ENCODE measurements around the gene ST7L. TPM values are rescaled to one million over a fixed set of nuclear protein-coding genes. Genes with fewer than 3 reads are reported as not detected.

Gene ST7L
- total RNA-seq, 4 donors from 2014 or later, result 18.2 to 34.1 (median 19.9) TPM

GRCh38 chr1:112507336-112507735, 111.6 kb downstream of the ST7L start:
- Histone ChIP-seq H3K4me1 (peaks cover 0 to 25% (median 3%) of the 10 kb centered on the region in 3 donors), H3K9me3 (no peaks in the 10 kb centered on the region), H3K36me3 (no peaks in the 10 kb centered on the region), H3K27ac (no peak overlapping the region), H3K4me3 (no peak overlapping the region), H3K27me3 (peaks cover 65% of the 10 kb centered on the region)
- WGBS, 2 donors (ENCODE audit: low coverage in 1 of 2), result 47 to 74% methylated on average over 3 to 6 of the region's 9 CpGs
- no peak for TF ChIP-seq POLR2AphosphoS5 (IDR thresholded peaks at IDR 0.05)
- no peak for TF ChIP-seq POLR2A (IDR thresholded peaks at IDR 0.05)
- TF ChIP-seq CTCF (IDR thresholded peaks at IDR 0.05), result no peak
- TF ChIP-seq EP300 (IDR thresholded peaks at IDR 0.05), result no peak
- ATAC-seq, result no peak

- Histone ChIP-seq H3K4me1 (peaks cover 0 to 31% (median 4%) of the 10 kb centered on the region in 3 donors), H3K9me3 (no peaks in the 10 kb centered on the region), H3K27me3 (peaks cover 65% of the 10 kb centered on the region), H3K36me3 (no peaks in the 10 kb centered on the region), H3K27ac (no peak overlapping the region), H3K4me3 (no peak overlapping the region)
- TF ChIP-seq EP300 (IDR thresholded peaks at IDR 0.05) (no peak), CTCF (IDR thresholded peaks at IDR 0.05) (no peak), POLR2AphosphoS5 (IDR thresholded peaks at IDR 0.05) (no peak), POLR2A (IDR thresholded peaks at IDR 0.05) (no peak)
- ATAC-seq, result no peak
- WGBS, 2 donors (ENCODE audit: low coverage in 1 of 2), result 84 to 92% methylated on average over 4 to 8 of the region's 8 CpGs
Measured at GRCh38 chr1:112506731-112507130, 112.2 kb downstream of the ST7L start.

- Histone ChIP-seq H3K4me1 (peaks cover 0 to 36% (median 6%) of the 10 kb centered on the region in 3 donors), H3K27me3 (peaks cover 65% of the 10 kb centered on the region), H3K4me3 (no peak overlapping the region), H3K9me3 (no peaks in the 10 kb centered on the region), H3K36me3 (no peaks in the 10 kb centered on the region), H3K27ac (no peak overlapping the region)
- no peak for ATAC-seq
- no peak for TF ChIP-seq EP300 (IDR thresholded peaks at IDR 0.05)
- no peak for TF ChIP-seq CTCF (IDR thresholded peaks at IDR 0.05)
- no peak for TF ChIP-seq POLR2AphosphoS5 (IDR thresholded peaks at IDR 0.05)
- no peak for TF ChIP-seq POLR2A (IDR thresholded peaks at IDR 0.05)
- 80% methylated on average over 1 of the region's 2 CpGs; no CpG with 5 or more reads in 1 of the 2 donors for WGBS, 2 donors (ENCODE audit: low coverage in 1 of 2)
Measured at GRCh38 chr1:112506306-112506705, 112.6 kb downstream of the ST7L start.

DNA sequence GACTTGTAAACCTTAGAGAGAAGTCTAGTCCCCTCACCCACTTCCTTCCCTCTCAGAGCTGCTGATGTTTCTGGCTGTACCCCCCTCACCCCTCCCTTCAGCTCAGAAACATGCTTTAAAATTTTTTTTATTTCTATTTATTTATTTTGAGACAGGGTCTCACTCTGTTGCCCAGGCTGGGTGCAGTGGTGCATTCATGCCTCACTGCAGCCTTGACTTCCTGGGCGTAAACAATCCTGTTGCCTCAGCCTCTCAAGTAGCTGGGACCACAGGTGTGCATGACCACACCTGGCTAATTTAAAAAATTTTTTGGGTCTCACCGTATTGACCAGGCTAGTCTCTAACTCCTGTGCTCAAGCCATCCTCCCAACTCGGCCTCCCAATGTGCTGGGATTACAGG, 113.1 kb downstream of the ST7L start:
- ATAC-seq, result no peak
- H3K9me3 ChIP-seq, result no peaks in the 10 kb centered on the region
- peaks cover 0 to 38% (median 6%) of the 10 kb centered on the region in 3 donors for H3K4me1 ChIP-seq
- no peaks in the 10 kb centered on the region for H3K36me3 ChIP-seq
- H3K27me3 ChIP-seq, result peaks cover 65% of the 10 kb centered on the region
- 83% methylated on average over 2 of the region's 3 CpGs for WGBS, 2 donors (ENCODE audit: low coverage in 1 of 2)
- no peak overlapping the region for H3K27ac ChIP-seq
- no peak for TF ChIP-seq CTCF (IDR thresholded peaks at IDR 0.05)
- no peak for TF ChIP-seq POLR2A (IDR thresholded peaks at IDR 0.05)
- TF ChIP-seq POLR2AphosphoS5 (IDR thresholded peaks at IDR 0.05), result no peak
- TF ChIP-seq EP300 (IDR thresholded peaks at IDR 0.05), result no peak
- no peak overlapping the region for H3K4me3 ChIP-seq

DNA sequence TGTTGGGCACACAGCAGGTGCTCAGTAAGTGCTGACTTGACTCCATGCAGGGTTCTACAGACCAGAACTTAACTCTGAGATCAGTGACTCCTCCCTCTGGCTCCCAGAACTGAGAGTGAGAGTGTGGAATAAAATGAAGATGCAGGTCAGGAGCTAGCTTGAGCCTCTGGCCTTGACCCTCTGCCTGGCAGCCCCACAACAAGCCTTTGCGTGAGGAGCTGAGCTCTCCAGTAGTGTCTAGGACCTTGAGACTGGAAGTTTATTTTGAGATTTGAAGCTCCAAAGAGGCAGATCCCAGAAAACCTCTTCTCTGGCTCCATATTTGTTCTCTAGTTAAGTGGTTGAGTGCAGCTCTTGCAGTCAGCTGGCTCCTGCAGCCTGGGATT, 113.5 kb downstream of the ST7L start:
- Histone ChIP-seq H3K27me3 (peaks cover 62% of the 10 kb centered on the region), H3K9me3 (no peaks in the 10 kb centered on the region), H3K4me1 (peaks cover 0 to 38% (median 6%) of the 10 kb centered on the region in 3 donors), H3K27ac (no peak overlapping the region), H3K36me3 (no peaks in the 10 kb centered on the region), H3K4me3 (no peak overlapping the region)
- WGBS, 2 donors (ENCODE audit: low coverage in 1 of 2), result no CpG with 5 or more reads among the region's 1 CpG
- no peak for TF ChIP-seq POLR2A (IDR thresholded peaks at IDR 0.05)
- TF ChIP-seq CTCF (IDR thresholded peaks at IDR 0.05), result no peak
- no peak for TF ChIP-seq EP300 (IDR thresholded peaks at IDR 0.05)
- no peak for TF ChIP-seq POLR2AphosphoS5 (IDR thresholded peaks at IDR 0.05)
- ATAC-seq, result no peak
